HepG2 (cell line): ENCODE results near the gene RLN3.
"Not testable (repeated sequence)": the region's sequence is repeated elsewhere in the genome, so short reads cannot be mapped to it uniquely, and the experiment has no call there.

Experiments
- DPF2 ChIP-seq: sonication (generic); formaldehyde crosslinking; IDR thresholded peaks from 2 replicates; pipeline ENCODE4 v1.4.0; 2020; ENCODE audit warnings: mild to moderate bottlenecking, low read depth, missing genetic modification reagents, borderline replicate concordance
- HES4 ChIP-seq: sonication (generic); formaldehyde crosslinking; IDR thresholded peaks from 2 replicates; pipeline ENCODE4 v1.9.0; 2021; ENCODE audit warnings: mild to moderate bottlenecking, missing genetic modification reagents, borderline replicate concordance
- MAX ChIP-seq: IDR thresholded peaks from 2 replicates; pipeline ENCODE4 v1.6.1; 2012; ENCODE audit warnings: inconsistent platforms
- MXI1 ChIP-seq: IDR thresholded peaks from 3 replicates; pipeline ENCODE4 v1.6.1; 2012; ENCODE audit warnings: low read depth, low read length, inconsistent platforms, borderline replicate concordance
- ZNF253 ChIP-seq: sonication (generic); formaldehyde crosslinking; IDR thresholded peaks from 2 replicates; pipeline ENCODE4 v1.8.0; 2022; ENCODE audit warnings: mild to moderate bottlenecking, missing genetic modification reagents, borderline replicate concordance

GRCh38 chr19:14026652-14027192, 1.2 kb upstream of the RLN3 start:
- TF ChIP-seq HES4 (CRISPR knock-in tag); MXI1; DPF2 (CRISPR knock-in tag); ZNF253; MAX: not testable (repeated sequence)
